ENCODE data around the gene TMEM218. TPM values are rescaled to one million over a fixed set of nuclear protein-coding genes. Genes with fewer than 3 reads are reported as not detected.
A peak's percentile ranks its signal among the peaks of the same experiment; 100 is the strongest.

Gene TMEM218
- total and polyA plus RNA-seq, 7 donors = 12.0 to 34.6 (median 23.3) TPM

GRCh38 chr11:125083312-125084056 is 27.9 kb downstream of the TMEM218 start:
- 70 to 73% methylated on average over 11 of the region's 11 CpGs for WGBS, 2 donors
- intact Hi-C loops (cut with DNase I) = no loop called here
- Histone ChIP-seq H3K27me3 (peaks cover 0 to 28% (median 0%) of the 10 kb centered on the region in 3 donors), H3K4me3 (no peak overlapping the region), H3K9me3 (no peaks in the 10 kb centered on the region), H3K36me3 (no peaks in the 10 kb centered on the region), H3K4me1 (no peaks in the 10 kb centered on the region), H3K27ac (no peak overlapping the region)
- DNase-seq = no peak
- TF ChIP-seq POLR2AphosphoS5 (IDR thresholded peaks at IDR 0.05) (no peak), EP300 (IDR thresholded peaks at IDR 0.05) (no peak), POLR2A (IDR thresholded peaks at IDR 0.05) (no peak), CTCF (IDR thresholded peaks at IDR 0.05) (no peak)

GRCh38 chr11:125082611-125083311 is 28.7 kb downstream of the TMEM218 start:
- TF ChIP-seq POLR2AphosphoS5 (IDR thresholded peaks at IDR 0.05) (no peak), CTCF (IDR thresholded peaks at IDR 0.05) (no peak), EP300 (IDR thresholded peaks at IDR 0.05) (no peak), POLR2A (IDR thresholded peaks at IDR 0.05) (no peak)
- Histone ChIP-seq H3K9me3 (no peaks in the 10 kb centered on the region), H3K27ac (no peak overlapping the region), H3K4me1 (no peaks in the 10 kb centered on the region), H3K36me3 (no peaks in the 10 kb centered on the region), H3K27me3 (peaks cover 0 to 28% (median 0%) of the 10 kb centered on the region in 3 donors), H3K4me3 (no peak overlapping the region)
- DNase-seq = no peak
- intact Hi-C loops (cut with DNase I) = no loop called here
- WGBS, 2 donors = 72 to 76% methylated on average over 10 of the region's 10 CpGs

- DNase-seq = no peak
- H3K4me1 ChIP-seq = no peaks in the 10 kb centered on the region
- 72 to 82% methylated on average over 5 of the region's 5 CpGs for WGBS, 2 donors
- H3K27ac ChIP-seq = no peak overlapping the region
- intact Hi-C loops (cut with DNase I) = no loop called here
- H3K36me3 ChIP-seq = no peaks in the 10 kb centered on the region
- peaks cover 0 to 28% (median 0%) of the 10 kb centered on the region in 3 donors for H3K27me3 ChIP-seq
- TF ChIP-seq CTCF (IDR thresholded peaks at IDR 0.05) (no peak), EP300 (IDR thresholded peaks at IDR 0.05) (no peak), POLR2A (IDR thresholded peaks at IDR 0.05) (no peak), POLR2AphosphoS5 (IDR thresholded peaks at IDR 0.05) (no peak)
- H3K4me3 ChIP-seq = no peak overlapping the region
- H3K9me3 ChIP-seq = no peaks in the 10 kb centered on the region
These were observed 29.4 kb downstream of the TMEM218 start for GRCh38 chr11:125082040-125082439.

GRCh38 chr11:125081098-125081798 is 30.2 kb downstream of the TMEM218 start:
- no peaks in the 10 kb centered on the region for H3K4me1 ChIP-seq
- H3K36me3 ChIP-seq = no peaks in the 10 kb centered on the region
- H3K27me3 ChIP-seq = peaks cover 0 to 28% (median 0%) of the 10 kb centered on the region in 3 donors
- TF ChIP-seq POLR2A (IDR thresholded peaks at IDR 0.05) = no peak
- TF ChIP-seq POLR2AphosphoS5 (IDR thresholded peaks at IDR 0.05) = no peak
- no peak for TF ChIP-seq CTCF (IDR thresholded peaks at IDR 0.05)
- TF ChIP-seq EP300 (IDR thresholded peaks at IDR 0.05) = no peak
- DNase-seq = peak; percentile 57
- no peak overlapping the region for H3K27ac ChIP-seq
- no peak overlapping the region for H3K4me3 ChIP-seq
- H3K9me3 ChIP-seq = no peaks in the 10 kb centered on the region
- 68 to 75% methylated on average over 14 of the region's 14 CpGs for WGBS, 2 donors
- intact Hi-C loops (cut with DNase I) = no loop called here
